Raji (cell line): ENCODE results near the gene NANOS1.

Source experiments
- POLR2A ChIP-seq: IDR thresholded peaks from 2 replicates; pipeline ENCODE4 v1.6.1; 2011; ENCODE audit warnings: low read depth, low read length, control low read depth; ENCODE audit not compliant: insufficient read depth

NANOS1 gene

DNA sequence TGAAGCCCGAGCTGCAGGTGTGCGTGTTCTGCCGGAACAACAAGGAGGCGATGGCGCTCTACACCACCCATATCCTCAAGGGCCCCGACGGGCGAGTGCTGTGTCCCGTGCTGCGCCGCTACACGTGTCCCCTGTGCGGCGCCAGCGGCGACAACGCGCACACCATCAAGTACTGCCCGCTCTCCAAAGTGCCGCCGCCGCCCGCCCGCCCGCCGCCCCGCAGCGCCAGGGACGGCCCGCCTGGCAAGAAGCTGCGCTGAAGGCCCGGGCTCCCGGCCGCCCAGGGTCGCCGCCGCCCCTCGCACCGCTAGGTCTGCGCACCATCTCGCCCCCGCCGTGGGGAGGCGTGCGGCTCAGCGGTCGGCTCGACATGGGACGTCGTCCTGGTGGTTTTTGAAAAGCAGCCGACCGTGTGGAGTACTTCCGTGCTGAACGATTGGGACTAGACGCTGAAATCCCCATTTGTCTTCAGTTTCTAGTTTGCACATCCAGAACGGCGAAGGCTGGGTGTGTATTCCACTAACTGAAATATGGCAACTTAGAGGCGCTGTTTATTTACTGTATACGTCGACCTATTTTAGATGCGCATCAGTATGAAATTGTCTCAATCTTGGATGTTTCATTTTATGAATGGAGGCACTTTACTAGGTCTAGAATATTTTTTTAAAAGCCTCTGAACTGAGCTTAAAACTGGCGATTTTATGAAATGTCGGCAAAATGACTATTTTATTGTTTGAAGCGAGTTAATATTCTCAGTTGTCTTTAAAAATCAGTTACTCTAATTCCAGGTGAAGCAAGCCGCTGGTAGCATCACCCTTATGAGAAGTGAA, 1.1 kb downstream of the NANOS1 start:
- TF ChIP-seq POLR2A = no peak

- TF ChIP-seq POLR2A = no peak
These were observed 2.1 kb downstream of the NANOS1 start for GRCh38 chr10:119031496-119032059.

DNA sequence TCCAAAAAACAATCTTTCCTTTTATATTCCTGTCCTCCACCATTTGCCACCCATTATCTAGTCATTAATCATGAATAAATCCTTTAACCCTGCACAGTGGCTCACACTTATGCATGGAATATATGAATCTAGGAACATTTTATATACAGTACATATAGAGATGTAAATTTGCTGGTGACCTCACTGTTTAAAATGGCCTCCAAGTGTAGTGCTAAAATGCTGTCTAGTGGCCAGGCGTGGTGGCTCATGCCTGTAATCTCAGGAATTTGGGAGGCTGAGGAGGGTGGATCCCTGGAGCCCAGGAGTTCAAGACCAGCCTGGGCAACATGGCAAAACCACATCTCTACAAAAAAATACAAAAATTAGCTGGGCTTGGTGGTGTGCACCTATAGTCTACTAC, 9.6 kb downstream of the NANOS1 start:
- TF ChIP-seq POLR2A = no peak

- TF ChIP-seq POLR2A = no peak
These were observed 11.8 kb downstream of the NANOS1 start for GRCh38 chr10:119041326-119041725.

DNA sequence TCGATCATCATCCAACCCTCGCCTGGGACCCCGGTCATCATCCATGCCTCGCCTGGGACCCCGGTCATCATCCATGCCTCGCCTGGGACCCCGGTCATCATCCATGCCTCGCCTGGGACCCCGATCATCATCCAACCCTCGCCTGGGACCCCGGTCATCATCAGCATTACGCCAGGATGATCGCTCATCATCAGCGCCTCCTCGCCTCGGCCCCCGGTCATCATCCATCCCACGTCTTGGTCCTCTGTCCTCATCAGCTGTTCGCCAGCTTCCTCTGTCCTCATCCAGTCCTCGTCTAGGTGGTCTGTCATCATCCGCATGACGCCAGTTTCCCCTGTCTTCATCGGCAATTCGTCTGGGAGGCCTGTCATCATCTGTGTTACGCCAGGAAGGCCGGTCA, 12.7 kb downstream of the NANOS1 start:
- no peak for TF ChIP-seq POLR2A

- TF ChIP-seq POLR2A = no peak
These were observed 16.0 kb downstream of the NANOS1 start for GRCh38 chr10:119045561-119045960.

GRCh38 chr10:119049361-119049760, 19.8 kb downstream of the NANOS1 start:
- no peak for TF ChIP-seq POLR2A

GRCh38 chr10:119049777-119050176, 20.3 kb downstream of the NANOS1 start:
- TF ChIP-seq POLR2A = no peak

DNA sequence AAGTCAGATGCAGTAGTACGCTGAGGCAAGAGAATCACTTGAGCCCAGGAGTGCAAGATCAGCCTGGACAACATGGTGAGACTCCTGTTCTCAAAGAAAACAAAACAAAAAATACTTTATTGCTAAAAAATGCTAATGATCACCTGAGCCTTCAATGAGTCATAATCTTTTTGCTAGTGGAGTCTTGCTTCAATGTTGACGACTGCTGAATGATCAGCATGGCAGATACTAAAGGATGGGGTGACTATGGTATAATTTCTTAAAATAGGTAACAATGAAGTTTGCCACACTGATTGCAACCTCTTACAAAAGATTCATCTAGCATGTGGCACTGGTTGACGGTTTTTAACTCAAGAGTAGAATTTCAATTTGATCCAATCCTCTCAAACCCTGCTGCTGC, 22.3 kb downstream of the NANOS1 start:
- no peak for TF ChIP-seq POLR2A

DNA sequence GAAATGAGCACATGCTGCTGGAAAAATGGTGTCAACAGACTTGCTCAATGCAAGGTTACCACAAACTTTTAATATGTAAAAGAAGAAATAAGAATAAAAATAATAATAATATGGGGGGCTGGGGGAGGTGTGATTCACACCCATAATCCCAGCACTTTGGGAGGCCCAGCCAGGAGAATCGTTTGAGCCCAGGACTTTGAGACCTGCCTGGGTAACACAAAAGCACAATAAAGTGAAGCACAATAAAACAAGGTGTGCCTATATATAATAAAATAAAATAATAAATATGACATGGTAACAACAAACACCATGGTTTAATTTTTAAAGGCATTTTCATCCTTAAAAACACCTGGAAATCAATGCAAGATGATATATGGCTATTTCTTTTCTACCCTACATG, 26.0 kb downstream of the NANOS1 start:
- no peak for TF ChIP-seq POLR2A

DNA sequence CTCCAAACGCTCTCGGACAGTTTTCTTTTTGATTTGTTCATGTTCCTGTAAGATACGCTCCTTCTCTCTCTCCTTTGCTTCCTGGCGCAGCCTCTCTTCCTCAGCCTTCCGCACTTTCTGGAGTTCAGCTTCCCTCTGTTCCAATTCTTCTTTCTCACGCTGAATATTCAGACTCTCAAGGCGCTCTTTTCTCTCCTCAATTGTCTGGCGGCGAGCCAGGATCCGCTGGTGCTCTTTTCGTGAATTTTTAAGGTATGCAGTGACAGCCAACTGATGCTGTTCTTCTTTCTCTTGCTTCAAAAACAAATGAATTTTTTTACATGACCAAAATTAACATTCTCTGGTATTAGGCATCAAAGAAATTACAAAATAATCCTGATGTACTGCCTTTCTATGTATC, 28.5 kb downstream of the NANOS1 start:
- TF ChIP-seq POLR2A = no peak

DNA sequence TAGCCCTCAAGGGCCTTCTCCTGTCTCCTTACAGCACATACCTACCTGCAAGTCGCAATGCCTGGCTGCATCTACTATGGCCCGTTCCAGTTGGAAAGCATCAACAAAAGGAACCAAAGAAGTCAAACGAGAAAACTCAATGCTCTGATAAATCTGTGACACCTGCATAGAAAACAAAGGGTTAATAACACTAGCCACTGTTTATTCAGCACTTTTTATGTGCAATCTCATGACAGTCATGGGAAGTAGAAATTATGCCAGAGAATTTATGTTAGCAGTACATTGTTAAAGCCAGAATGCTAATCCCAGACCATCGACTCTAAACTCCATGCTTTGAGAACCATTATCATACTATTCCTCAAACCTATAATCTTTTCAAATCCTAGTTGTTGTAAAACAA, 30.0 kb downstream of the NANOS1 start:
- TF ChIP-seq POLR2A = no peak

DNA sequence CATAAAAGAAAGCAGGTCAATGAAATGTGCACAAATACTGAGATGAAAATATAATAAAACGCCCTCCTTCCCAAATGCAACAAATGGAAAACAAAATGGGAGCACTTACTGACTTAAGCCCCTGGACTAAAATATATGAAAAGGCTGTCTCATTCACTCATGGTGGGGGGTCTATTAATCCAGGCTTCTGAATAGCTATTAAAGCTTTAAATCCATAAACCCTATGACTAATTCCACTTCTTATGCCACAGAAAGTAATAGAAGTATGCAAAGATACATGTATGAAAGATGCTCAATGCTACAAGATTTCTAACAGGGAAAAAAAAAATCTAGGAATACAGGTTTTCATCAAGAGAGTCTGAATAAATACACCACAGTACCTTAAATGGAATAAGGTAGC, 30.6 kb downstream of the NANOS1 start:
- TF ChIP-seq POLR2A = no peak

DNA sequence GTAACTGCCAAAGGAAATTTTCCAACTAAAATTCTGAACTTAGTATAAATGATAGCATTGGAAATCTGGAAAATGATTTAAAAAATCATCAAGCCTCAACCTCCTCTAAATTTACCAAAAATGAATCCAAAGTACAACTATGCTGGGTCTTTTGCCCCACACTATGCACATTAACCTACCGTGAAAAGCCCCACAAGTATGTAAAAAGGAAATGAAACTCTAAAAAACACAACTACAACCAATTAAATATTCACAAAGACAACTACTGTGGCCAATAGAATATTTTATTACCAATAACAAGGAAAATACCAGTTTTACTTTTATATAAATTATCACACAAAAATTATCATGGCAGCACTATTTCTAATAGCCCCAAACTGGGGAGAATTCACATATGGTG, 31.8 kb downstream of the NANOS1 start:
- TF ChIP-seq POLR2A = no peak

DNA sequence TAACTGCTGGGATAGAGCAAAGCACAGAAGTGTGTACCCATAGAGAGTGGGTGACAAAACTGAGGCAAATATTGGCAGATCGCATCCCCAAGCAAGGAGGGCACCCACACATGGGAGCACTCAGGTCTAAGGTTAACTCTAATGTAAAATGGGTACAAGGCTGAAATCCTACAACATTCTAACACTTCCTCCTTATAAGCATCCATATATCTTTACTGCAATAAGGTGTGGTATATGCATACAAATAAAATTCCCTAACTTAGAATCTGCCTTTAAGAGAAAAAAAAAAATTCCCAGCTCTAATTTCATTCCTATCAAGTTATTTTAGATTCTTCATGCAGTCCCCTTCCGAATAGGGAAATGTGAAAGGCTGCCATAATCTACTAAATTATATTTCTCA, 32.4 kb downstream of the NANOS1 start:
- no peak for TF ChIP-seq POLR2A

- TF ChIP-seq POLR2A = no peak
These were observed 41.1 kb downstream of the NANOS1 start for GRCh38 chr10:119070395-119071165.
